H9 (cell line): ENCODE measurements around the gene SPIB. TPM values are rescaled to one million over a fixed set of nuclear protein-coding genes. Genes with fewer than 3 reads are reported as not detected.

Experiments used
- DNase-seq: peaks from one replicate; pipeline ENCODE4 v3.0.0-alpha.2; 2017
- H2AFZ ChIP-seq: one replicate; pipeline ENCODE4 v1.6.1; 2013; ENCODE audit warnings: mild to moderate bottlenecking, low read length, control low read depth, moderate library complexity
- H2AK5ac ChIP-seq: 2 replicates; pipeline ENCODE4 v1.6.1; 2013; ENCODE audit warnings: low read length, control low read depth, mixed read lengths; ENCODE audit not compliant: insufficient read length
- H2BK120ac ChIP-seq: one replicate; pipeline ENCODE4 v1.6.1; 2013; ENCODE audit warnings: low read depth, mild to moderate bottlenecking, low read length, control low read depth, inconsistent platforms; ENCODE audit not compliant: poor library complexity, severe bottlenecking
- H2BK12ac ChIP-seq: 2 replicates; pipeline ENCODE4 v1.6.1; 2013; ENCODE audit warnings: low read length, control low read depth, mixed read lengths, low read depth; ENCODE audit not compliant: insufficient read length
- H2BK15ac ChIP-seq: 2 replicates; pipeline ENCODE4 v1.6.1; 2013; ENCODE audit warnings: low read depth, low read length, control low read depth
- H2BK20ac ChIP-seq: one replicate; pipeline ENCODE4 v1.6.1; 2013; ENCODE audit warnings: low read depth, mild to moderate bottlenecking, low read length, control low read depth, inconsistent platforms; ENCODE audit not compliant: poor library complexity, severe bottlenecking
- H2BK5ac ChIP-seq: 2 replicates; pipeline ENCODE4 v1.6.1; 2013; ENCODE audit warnings: low read length, control low read depth, mixed read lengths; ENCODE audit not compliant: insufficient read length
- H3K14ac ChIP-seq: 2 replicates; pipeline ENCODE4 v1.6.1; 2013; ENCODE audit warnings: low read length, control low read depth; ENCODE audit not compliant: insufficient read depth
- H3K18ac ChIP-seq: 2 replicates; pipeline ENCODE4 v1.6.1; 2013; ENCODE audit warnings: low read depth, mild to moderate bottlenecking, mixed read lengths, low read length, control low read depth; ENCODE audit not compliant: insufficient read length
- H3K23ac ChIP-seq: 2 replicates; pipeline ENCODE4 v1.6.1; 2013; ENCODE audit warnings: low read length, control low read depth, mixed read lengths, low read depth; ENCODE audit not compliant: insufficient read length
- H3K23me2 ChIP-seq: 2 replicates; pipeline ENCODE4 v1.6.1; 2013; ENCODE audit warnings: low read depth, mild to moderate bottlenecking, mixed read lengths, low read length, control low read depth; ENCODE audit not compliant: insufficient read length, poor library complexity, severe bottlenecking
- H3K27ac ChIP-seq: 2 replicates; pipeline ENCODE4 v1.5.1; 2013; ENCODE audit warnings: low read length, control low read depth, mixed read lengths, low read depth; ENCODE audit not compliant: insufficient read length
- H3K27me3 ChIP-seq: 2 replicates; pipeline ENCODE4 v1.6.1; 2013; ENCODE audit warnings: low read length, control low read depth, inconsistent platforms; ENCODE audit not compliant: insufficient read depth
- H3K4ac ChIP-seq: 2 replicates; pipeline ENCODE4 v1.6.1; 2013; ENCODE audit warnings: low read depth, mild to moderate bottlenecking, control low read depth, inconsistent platforms, low read length, moderate library complexity
- H3K4me1 ChIP-seq: 2 replicates; pipeline ENCODE4 v1.6.1; 2013; ENCODE audit warnings: low read length, control low read depth, inconsistent platforms; ENCODE audit not compliant: insufficient read depth
- H3K4me2 ChIP-seq: 2 replicates; pipeline ENCODE4 v1.6.1; 2013; ENCODE audit warnings: low read length, control low read depth, mixed read lengths; ENCODE audit not compliant: insufficient read length, insufficient read depth
- H3K56ac ChIP-seq: 2 replicates; pipeline ENCODE4 v1.6.1; 2013; ENCODE audit warnings: low read depth, mild to moderate bottlenecking, mixed read lengths, low read length, control low read depth; ENCODE audit not compliant: insufficient read length
- H3K79me1 ChIP-seq: 2 replicates; pipeline ENCODE4 v1.6.1; 2013; ENCODE audit warnings: low read depth, mild to moderate bottlenecking, moderate library complexity, low read length, control low read depth, inconsistent platforms; ENCODE audit not compliant: insufficient read depth, poor library complexity, severe bottlenecking
- H3K79me2 ChIP-seq: 2 replicates; pipeline ENCODE4 v1.6.1; 2013; ENCODE audit warnings: low read length, control low read depth, inconsistent platforms; ENCODE audit not compliant: insufficient read depth
- H3K9ac ChIP-seq: 2 replicates; pipeline ENCODE4 v1.6.1; 2013; ENCODE audit warnings: low read length, control low read depth, mixed read lengths; ENCODE audit not compliant: insufficient read length; ENCODE audit errors: extremely low read depth
- H3K9me3 ChIP-seq: one replicate; pipeline ENCODE4 v1.6.1; 2013; ENCODE audit warnings: low read depth, low read length, inconsistent platforms; ENCODE audit not compliant: control insufficient read depth
- H3T11ph ChIP-seq: one replicate; pipeline ENCODE4 v1.6.1; 2013; ENCODE audit warnings: mild to moderate bottlenecking, low read length, control low read depth, inconsistent platforms
- H4K20me1 ChIP-seq: one replicate; pipeline ENCODE4 v1.6.1; 2013; ENCODE audit not compliant: control insufficient read depth, insufficient read length, insufficient read depth
- H4K5ac ChIP-seq: 2 replicates; pipeline ENCODE4 v1.6.1; 2013; ENCODE audit warnings: low read depth, mild to moderate bottlenecking, mixed read lengths, low read length, control low read depth; ENCODE audit not compliant: insufficient read length
- H4K8ac ChIP-seq: replicated peaks from 2 replicates; pipeline ENCODE4 v1.6.1; 2013; ENCODE audit warnings: low read length, control low read depth, mixed read lengths, low read depth; ENCODE audit not compliant: insufficient read length
- H4K91ac ChIP-seq: 2 replicates; pipeline ENCODE4 v1.6.1; 2013; ENCODE audit warnings: low read depth, mild to moderate bottlenecking, moderate library complexity, mixed read lengths, low read length, control low read depth; ENCODE audit not compliant: insufficient read length
- H3K27ac Mint-ChIP-seq, 3 experiments: 2 replicates in 2 of 3; 3 replicates in 1 of 3; pipeline ENCODE4 v1.8.0; 2020 to 2021; ENCODE audit warnings: mixed read lengths in 3 of 3, mild to moderate bottlenecking in 1 of 3, moderate library complexity in 1 of 3
- H3K27me3 Mint-ChIP-seq: 2 replicates; pipeline ENCODE4 v1.8.0; 2021; ENCODE audit warnings: low read depth, mild to moderate bottlenecking, moderate library complexity, mixed read lengths
- H3K36me3 Mint-ChIP-seq, 3 experiments: 2 replicates in 2 of 3; 3 replicates in 1 of 3; pipeline ENCODE4 v1.8.0; 2020 to 2021; ENCODE audit warnings: low read depth in 3 of 3, mixed read lengths in 3 of 3; ENCODE audit not compliant: insufficient read depth in 1 of 3
- H3K4me1 Mint-ChIP-seq, 2 experiments: 2 replicates each; pipeline ENCODE4 v1.8.0; 2020; ENCODE audit warnings: mixed read lengths in 2 of 2
- H3K4me3 Mint-ChIP-seq, 2 experiments: 2 replicates in 1 of 2; 3 replicates in 1 of 2; pipeline ENCODE4 v1.8.0; 2020 to 2021; ENCODE audit warnings: mild to moderate bottlenecking in 2 of 2, mixed read lengths in 2 of 2, moderate library complexity in 1 of 2
- H3K9me3 Mint-ChIP-seq, 2 experiments: 2 replicates in 1 of 2; 3 replicates in 1 of 2; pipeline ENCODE4 v1.8.0; 2020; ENCODE audit warnings: mild to moderate bottlenecking in 2 of 2, mixed read lengths in 2 of 2, moderate library complexity in 1 of 2
- CTCF ChIP-seq: fragments of 200-600 bp; sonication (generic); conservative IDR thresholded peaks from 3 replicates; pipeline ENCODE4 v1.8.0; 2021; ENCODE audit warnings: antibody characterized with exemption, mild to moderate bottlenecking
- WGBS: extraction: QIAGEN DNeasy Blood & Tissue Kit; methylation state at CpG from one replicate; pipeline ENCODE4 v1.1.7; 2013; ENCODE audit warnings: missing lambda C conversion rate, low lambda C conversion rate, mixed read lengths; ENCODE audit not compliant: insufficient read length; ENCODE audit errors: extremely low coverage; 5-methylcytosine and 5-hydroxymethylcytosine counted together
- total RNA-seq: library from RNA; stranded (reverse); gene quantifications from 2 replicates; pipeline ENCODE4 v1.2.1, GENCODE V29; 2021

Gene SPIB
- total RNA-seq, 1 experiment from 2014 or later = 33.3 TPM

- peaks cover 2 to 4% of the 10 kb centered on the region in 2 experiments; a peak in 4 of 5 replicates for H3K9me3 Mint-ChIP-seq
- DNase-seq = no peak
Observed at GRCh38 chr19:50451223-50451534, 32.4 kb downstream of the SPIB start.

More at GRCh38 chr19:50451223-50451534, 32.4 kb downstream of the SPIB start:
- H3K27me3 ChIP-seq = no peaks in the 10 kb centered on the region
- no peak overlapping the region for H3K9ac ChIP-seq
- no peak overlapping the region for H3K4ac ChIP-seq
- H3K23me2 ChIP-seq = no peaks in the 10 kb centered on the region
- H3K56ac ChIP-seq = no peak overlapping the region
- no peak overlapping the region for H3K14ac ChIP-seq
- no peaks in the 10 kb centered on the region for H3K9me3 ChIP-seq
- H3K79me1 ChIP-seq = no peaks in the 10 kb centered on the region
- no peak overlapping the region for H4K8ac ChIP-seq
- no CpG with 5 or more reads among the region's 13 CpGs for WGBS
- H3T11ph ChIP-seq = no peak overlapping the region
- H3K27ac ChIP-seq = no peak overlapping the region
- peaks cover 6% of the 10 kb centered on the region for H4K20me1 ChIP-seq
- H2BK15ac ChIP-seq = no peak overlapping the region
- H4K91ac ChIP-seq = no peak overlapping the region
- H3K27ac Mint-ChIP-seq = no peak overlapping the region
- H3K4me1 Mint-ChIP-seq = peaks cover 0 to 10% of the 10 kb centered on the region in 2 experiments; a peak in 2 of 4 replicates
- no peak overlapping the region for H3K4me3 Mint-ChIP-seq
- no peak overlapping the region for H2AFZ ChIP-seq
- H4K5ac ChIP-seq = no peak overlapping the region
- peaks cover 2% of the 10 kb centered on the region for H3K27me3 Mint-ChIP-seq
- H2BK120ac ChIP-seq = no peak overlapping the region
- H3K79me2 ChIP-seq = no peaks in the 10 kb centered on the region
- no peak overlapping the region for H3K23ac ChIP-seq
- no peak overlapping the region for H3K18ac ChIP-seq
- H3K4me2 ChIP-seq = no peak overlapping the region
- no peaks in the 10 kb centered on the region for H3K4me1 ChIP-seq
- peaks cover 2 to 11% (median 6%) of the 10 kb centered on the region in 3 experiments; a peak in 6 of 7 replicates for H3K36me3 Mint-ChIP-seq
- no peak overlapping the region for H2BK12ac ChIP-seq
- no peak overlapping the region for H2BK20ac ChIP-seq
- TF ChIP-seq CTCF = no peak
- H2AK5ac ChIP-seq = no peak overlapping the region
- H2BK5ac ChIP-seq = no peak overlapping the region
